CD4-positive, alpha-beta T cell treated with Interleukin-10 for 1 hour (primary cell): ENCODE results near the gene ZKSCAN8.
A peak's percentile ranks its signal among the peaks of the same experiment; 100 is the strongest.

Experiments
- DNase-seq: peaks from one replicate; pipeline ENCODE4 v3.0.0-alpha.2; 2020

Gene ZKSCAN8

GRCh38 chr6:28140616-28141015 is 1.1 kb upstream of the ZKSCAN8 start:
- no peak for DNase-seq

DNA sequence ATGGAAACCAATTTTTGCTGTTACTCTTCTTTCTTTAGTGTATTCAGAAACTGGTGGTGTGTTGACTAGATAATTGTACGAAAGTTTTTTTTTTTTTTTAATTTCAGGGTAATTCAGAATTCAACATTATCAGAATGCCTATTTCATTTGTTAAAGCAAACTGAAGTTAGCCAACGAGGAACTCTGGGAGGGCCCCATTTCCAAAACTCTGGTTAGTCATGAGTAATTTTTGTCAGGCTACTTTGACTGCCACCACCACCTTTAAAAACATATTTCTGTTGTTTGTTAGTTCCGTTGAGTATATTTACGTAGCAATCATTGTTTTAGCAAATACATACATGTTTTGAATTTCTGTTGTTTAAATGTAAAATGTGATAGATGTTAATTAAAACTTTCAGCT is 763 bp downstream of the ZKSCAN8 start:
- no peak for DNase-seq

DNA sequence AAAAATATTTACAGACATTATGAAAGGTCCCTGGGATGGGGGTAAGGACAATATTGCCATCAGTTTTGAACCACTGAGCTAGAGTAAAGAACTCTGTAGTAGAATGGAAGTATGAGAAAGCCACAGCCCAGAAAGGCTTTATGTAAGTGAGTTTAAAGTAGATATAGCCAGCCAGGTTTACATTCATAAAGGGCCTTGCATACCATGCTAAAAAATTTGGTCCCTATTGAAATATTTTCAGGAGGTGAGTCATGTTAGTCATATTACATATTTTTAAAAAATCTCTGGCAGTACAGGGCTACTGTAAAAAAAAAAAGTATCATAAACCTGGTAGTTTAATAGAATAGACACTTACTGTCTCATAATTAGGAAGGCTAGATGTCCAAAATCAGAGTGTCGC is 3.5 kb downstream of the ZKSCAN8 start:
- DNase-seq = no peak

- no peak for DNase-seq
These were observed 10.8 kb downstream of the ZKSCAN8 start for GRCh38 chr6:28152531-28152930.

- DNase-seq = no peak
These were observed 11.9 kb downstream of the ZKSCAN8 start for GRCh38 chr6:28153546-28153945.

- DNase-seq = no peak
These were observed 12.7 kb downstream of the ZKSCAN8 start for GRCh38 chr6:28154357-28154756.

DNA sequence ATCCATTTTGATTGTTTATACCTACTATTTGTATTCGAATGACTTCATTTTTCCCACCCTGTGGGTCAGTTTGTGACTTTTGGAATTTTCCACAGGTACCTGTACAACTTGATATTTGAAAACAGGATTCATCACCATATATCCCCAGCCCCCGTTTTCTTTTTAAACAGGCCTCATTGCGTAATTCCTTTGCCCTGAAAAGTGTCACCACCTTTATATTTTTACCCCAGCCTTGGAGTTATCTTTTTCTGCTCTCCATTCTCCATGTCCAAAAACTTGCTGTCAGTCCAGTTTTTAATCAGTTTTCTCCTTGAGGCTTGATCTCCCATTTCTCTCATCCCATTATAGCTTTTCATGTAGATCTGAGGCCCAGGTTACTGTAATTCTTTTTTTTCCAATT is 16.6 kb downstream of the ZKSCAN8 start:
- DNase-seq = no peak

DNA sequence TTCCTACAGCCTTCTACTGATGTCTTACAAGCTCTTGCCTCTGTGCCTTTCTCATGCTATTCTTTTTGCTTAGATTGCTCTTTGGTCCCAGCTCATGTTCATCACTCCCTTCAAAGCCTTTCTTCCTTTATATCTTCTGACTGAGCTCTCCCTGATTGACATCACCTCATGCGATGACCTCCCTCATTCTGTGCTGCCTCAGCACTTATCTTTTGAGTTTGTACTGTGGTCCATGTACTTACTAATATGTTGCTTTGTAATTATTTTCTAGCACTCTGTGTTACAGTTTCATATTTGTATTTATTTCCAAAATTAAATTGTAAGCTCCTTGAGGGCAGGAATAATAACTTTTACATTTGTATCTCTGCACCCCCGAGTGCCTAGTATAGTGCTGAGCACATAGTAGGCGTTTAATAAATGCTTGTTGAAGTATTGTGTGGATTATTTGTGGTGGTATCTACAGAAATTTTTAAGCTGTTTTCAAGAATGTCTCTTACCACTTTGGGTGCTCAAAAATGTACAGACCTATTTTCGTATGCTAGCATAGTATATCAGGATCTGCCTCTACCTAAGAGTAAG is 17.4 kb downstream of the ZKSCAN8 start:
- no peak for DNase-seq

DNA sequence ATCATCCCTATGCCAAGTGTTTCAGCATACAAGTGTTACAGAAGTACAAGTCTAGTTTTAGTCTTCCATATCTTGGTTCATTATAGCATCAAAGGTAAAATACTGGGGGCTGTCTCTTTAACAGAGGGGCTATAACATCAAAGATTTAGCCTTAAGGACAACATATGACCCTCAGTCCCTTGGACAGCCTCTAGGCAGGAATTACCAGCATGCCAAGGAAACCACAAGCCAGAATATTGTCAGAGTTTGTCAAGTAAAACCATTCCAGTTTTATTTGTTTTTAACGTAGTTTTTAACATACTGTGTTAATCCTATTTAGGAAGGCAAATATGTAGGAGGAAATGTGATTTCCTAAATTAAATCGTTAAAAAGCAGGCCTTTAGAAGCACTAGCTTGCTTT is 18.6 kb downstream of the ZKSCAN8 start:
- DNase-seq = no peak

DNA sequence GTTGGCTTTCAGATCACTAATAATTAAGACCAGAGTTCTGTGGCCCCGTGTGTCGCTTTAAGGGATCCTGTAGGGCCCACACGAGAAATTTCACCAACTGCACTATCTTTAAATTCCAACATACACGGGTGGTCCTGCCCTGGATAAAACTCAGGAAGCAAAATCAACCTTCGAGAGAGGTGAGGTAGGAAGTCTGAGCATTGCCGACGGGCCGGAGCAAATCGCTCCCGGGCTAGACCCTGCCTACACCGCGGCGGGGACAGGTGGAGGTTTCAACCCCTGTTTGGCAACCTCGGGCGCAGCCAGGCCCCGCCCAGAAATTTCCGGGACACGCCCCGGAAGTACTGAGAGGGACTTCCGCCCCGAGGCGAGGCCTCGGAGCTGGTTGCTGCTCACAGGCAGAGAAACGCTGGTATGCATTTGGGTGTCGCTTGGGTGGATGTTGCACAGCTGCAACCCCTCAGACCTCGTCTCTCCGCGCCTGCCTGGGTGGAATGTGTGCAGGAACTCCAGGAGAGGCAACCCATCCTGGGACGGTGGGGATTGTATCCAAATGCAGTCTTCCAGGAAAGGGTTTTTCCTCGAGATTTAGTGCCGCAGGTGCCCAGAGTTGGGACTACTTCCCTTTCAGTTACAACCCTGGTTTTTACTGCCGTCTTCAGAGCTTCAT is 19.9 kb downstream of the ZKSCAN8 start:
- peak; percentile 89 for DNase-seq

- DNase-seq = no peak
These were observed 23.9 kb downstream of the ZKSCAN8 start for GRCh38 chr6:28165563-28165962.

DNA sequence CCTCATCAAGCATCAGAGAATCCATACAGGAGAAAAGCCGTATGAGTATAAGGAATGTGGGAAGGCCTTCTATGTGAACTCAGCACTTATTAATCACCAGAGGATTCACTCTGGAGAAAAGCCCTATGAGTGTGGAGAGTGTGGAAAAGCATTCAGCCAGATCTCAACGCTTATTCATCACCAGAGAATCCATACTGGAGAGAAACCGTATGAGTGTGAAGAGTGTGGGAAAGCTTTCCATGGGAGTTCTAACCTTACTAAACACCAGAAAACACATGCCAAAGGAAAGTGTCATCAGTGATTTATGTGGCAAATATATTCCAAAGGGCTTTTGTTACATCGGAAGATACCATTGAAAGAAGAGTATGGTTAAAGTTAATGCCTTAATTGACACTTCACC is 25.4 kb downstream of the ZKSCAN8 start:
- no peak for DNase-seq

- DNase-seq = no peak
These were observed 26.2 kb downstream of the ZKSCAN8 start for GRCh38 chr6:28167926-28168325.

DNA sequence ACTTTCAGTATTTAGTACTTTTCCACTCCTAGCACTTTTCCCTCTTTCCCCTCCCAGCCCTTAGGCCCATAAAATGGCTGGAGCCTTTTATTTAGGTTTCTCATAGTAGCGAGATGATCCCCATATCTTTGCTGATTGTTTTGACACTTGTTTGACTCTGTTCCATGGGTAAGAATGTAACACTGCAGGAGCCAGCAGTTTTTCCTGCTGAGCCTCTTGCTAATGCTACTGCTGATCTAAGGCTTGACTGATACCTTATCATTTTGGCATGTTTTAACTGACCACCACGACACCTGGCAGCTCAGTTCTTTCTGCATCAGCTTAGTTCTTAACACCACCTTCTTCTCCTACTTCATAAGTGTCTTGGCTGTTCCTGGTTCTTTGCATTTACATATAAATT is 29.6 kb downstream of the ZKSCAN8 start:
- DNase-seq = no peak

DNA sequence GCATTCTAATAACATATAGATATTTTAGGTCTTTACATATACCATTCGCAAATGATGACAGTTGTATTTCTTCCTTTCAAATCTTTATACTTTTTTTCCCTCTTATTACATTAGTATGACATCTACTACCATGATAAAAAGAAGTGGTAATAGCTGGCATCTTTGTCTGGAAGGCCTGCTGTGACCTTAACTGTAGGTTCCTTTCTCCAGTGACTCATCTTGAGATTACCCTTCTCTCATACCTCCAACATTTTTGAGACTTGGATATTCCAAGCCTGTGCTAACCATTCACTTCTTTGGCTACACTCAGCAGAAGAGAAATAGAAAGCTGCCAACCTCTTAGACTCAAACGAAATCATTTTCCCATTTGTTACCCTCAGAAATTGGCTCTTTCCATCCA is 30.3 kb downstream of the ZKSCAN8 start:
- DNase-seq = no peak

GRCh38 chr6:28176373-28176772 is 34.7 kb downstream of the ZKSCAN8 start:
- no peak for DNase-seq

DNA sequence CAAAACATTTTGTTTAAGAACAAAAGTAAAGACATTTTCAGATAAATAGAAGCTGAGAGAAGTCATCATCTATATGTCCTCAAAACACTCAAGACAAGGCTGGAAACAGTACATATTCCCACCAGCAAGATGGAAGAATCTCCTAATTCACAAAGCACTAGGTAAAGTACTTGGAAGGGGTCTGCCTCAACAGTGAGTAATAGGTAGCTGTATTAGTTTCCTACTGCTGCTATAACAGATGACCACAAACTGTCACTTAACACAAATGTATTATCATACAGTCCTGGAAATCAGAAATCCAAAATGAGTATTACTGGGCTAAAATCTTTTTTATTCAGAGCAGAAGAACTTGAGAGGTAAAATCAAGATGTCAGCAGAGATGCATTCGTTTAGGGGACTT is 40.6 kb downstream of the ZKSCAN8 start:
- DNase-seq = no peak

DNA sequence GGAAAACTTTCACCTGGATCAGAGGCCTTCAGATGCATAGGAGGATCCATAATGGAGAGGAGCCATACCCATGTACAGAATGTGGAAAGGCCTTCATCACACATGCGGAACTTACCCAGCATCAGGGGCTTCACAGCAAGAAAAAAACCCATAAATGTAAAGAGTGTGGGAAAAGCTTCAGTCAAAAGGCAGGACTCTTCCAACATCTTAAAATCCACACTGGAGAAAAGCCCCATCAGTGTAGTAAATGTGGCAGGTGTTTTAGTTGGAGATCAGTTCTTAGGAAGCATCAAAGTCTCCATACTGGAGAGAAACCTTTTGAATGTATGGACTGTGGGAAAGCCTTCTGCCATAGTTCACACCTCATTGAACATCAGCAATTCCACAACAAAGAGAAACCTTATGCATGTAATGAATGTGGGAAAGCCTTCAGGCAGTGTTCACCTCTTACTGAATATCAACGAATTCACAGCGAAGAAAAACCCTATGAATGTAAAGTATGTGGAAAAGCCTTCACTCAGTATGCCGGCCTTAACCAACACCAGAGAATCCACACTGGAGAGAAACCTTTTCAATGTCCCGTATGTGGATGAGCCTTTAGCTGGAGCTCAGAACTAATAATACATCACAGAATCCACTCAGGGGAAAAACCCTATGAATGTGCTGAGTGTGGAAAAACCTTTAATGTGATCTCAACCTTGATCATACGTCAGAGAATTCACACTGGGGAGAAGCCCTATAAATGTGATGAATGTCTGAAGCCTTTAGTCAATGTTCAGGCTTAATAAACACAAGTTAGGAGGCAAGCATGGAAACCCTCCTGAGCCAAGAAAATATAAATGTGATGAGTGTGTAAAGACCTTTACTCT is 46.7 kb downstream of the ZKSCAN8 start:
- DNase-seq = no peak

DNA sequence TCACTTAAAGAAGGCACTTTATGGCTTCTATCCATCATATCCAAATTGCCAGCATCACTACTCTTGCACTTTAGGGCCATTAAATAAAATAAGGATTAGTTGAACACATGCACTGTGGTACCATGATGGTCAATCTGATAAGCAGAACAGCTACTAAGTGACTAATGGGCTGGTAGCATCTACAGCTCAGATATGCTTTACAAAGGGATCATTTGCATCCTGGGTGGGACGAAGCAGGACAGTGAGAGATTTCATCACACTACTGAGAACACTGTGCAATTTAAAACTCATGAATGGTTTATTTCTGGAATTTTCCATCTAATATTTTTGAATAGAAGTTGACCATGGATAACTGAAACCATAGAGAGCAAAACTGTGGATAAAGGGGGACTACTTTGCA is 58.3 kb downstream of the ZKSCAN8 start:
- no peak for DNase-seq

- DNase-seq = no peak
These were observed 61.5 kb downstream of the ZKSCAN8 start for GRCh38 chr6:28203201-28203600.

GRCh38 chr6:28205879-28206278 is 64.2 kb downstream of the ZKSCAN8 start:
- no peak for DNase-seq

- no peak for DNase-seq
These were observed 64.8 kb downstream of the ZKSCAN8 start for GRCh38 chr6:28206527-28206926.

GRCh38 chr6:28206928-28207509 is 65.3 kb downstream of the ZKSCAN8 start:
- DNase-seq = no peak
